Karpas-422 (cell line): ENCODE measurements around the gene C10orf95. TPM values are rescaled to one million over a fixed set of nuclear protein-coding genes. Genes with fewer than 3 reads are reported as not detected.
A peak's percentile ranks its signal among the peaks of the same experiment; 100 is the strongest.

Experiments used
- DNase-seq: peaks from one replicate; pipeline ENCODE4 v3.0.0-alpha.2; 2015
- H2AFZ ChIP-seq: fragments of 200-600 bp; sonication (generic); 2 replicates; pipeline ENCODE4 v1.6.1; 2014; ENCODE audit warnings: antibody characterized with exemption, low read length, mixed read lengths
- H3K27ac ChIP-seq: fragments of 200-600 bp; sonication (generic); 2 replicates; pipeline ENCODE4 v1.5.1; 2014; ENCODE audit warnings: mild to moderate bottlenecking, low read length, moderate library complexity
- H3K27me3 ChIP-seq: fragments of 200-600 bp; sonication (generic); 2 replicates; pipeline ENCODE4 v1.6.1; 2014; ENCODE audit warnings: low read length, mixed read lengths
- H3K36me3 ChIP-seq: fragments of 200-600 bp; sonication (generic); 2 replicates; pipeline ENCODE4 v1.6.1; 2014; ENCODE audit warnings: low read length, mixed read lengths; ENCODE audit not compliant: insufficient read depth
- H3K4me1 ChIP-seq: fragments of 200-600 bp; sonication (generic); 2 replicates; pipeline ENCODE4 v1.6.1; 2014; ENCODE audit warnings: mild to moderate bottlenecking, low read length, mixed read lengths
- H3K4me2 ChIP-seq: fragments of 200-600 bp; sonication (generic); 2 replicates; pipeline ENCODE4 v1.6.1; 2014; ENCODE audit warnings: low read length, low read depth, mild to moderate bottlenecking; ENCODE audit not compliant: poor library complexity, severe bottlenecking
- H3K4me3 ChIP-seq: fragments of 200-600 bp; sonication (generic); 2 replicates; pipeline ENCODE4 v1.5.1; 2014; ENCODE audit warnings: mild to moderate bottlenecking, antibody characterized with exemption, low read length, mixed read lengths
- H3K79me2 ChIP-seq: fragments of 200-600 bp; sonication (generic); 2 replicates; pipeline ENCODE4 v1.6.1; 2014; ENCODE audit warnings: mild to moderate bottlenecking, low read length, mixed read lengths
- H3K9ac ChIP-seq: fragments of 200-600 bp; sonication (generic); 2 replicates; pipeline ENCODE4 v1.6.0; 2014; ENCODE audit warnings: low read length
- H3K9me2 ChIP-seq: fragments of 200-600 bp; sonication (generic), shearing (Covaris generic); replicated peaks from 2 replicates; pipeline ENCODE4 v1.6.0; 2014; ENCODE audit warnings: mild to moderate bottlenecking, low read length, moderate library complexity; ENCODE audit not compliant: insufficient read depth
- H3K9me3 ChIP-seq: fragments of 300-700, 200-600 bp; sonication (generic); 2 replicates; pipeline ENCODE4 v1.6.1; 2014; ENCODE audit warnings: low read length, mixed read lengths
- H4K20me1 ChIP-seq: fragments of 200-600 bp; sonication (generic); 2 replicates; pipeline ENCODE4 v1.6.1; 2014; ENCODE audit warnings: mild to moderate bottlenecking, antibody characterized with exemption, low read length, low read depth; ENCODE audit not compliant: insufficient read depth
- total RNA-seq: library from RNA; depleted of rRNA; stranded (reverse); fragments of >200 nt; shearing (Covaris generic); gene quantifications from 2 replicates; pipeline ENCODE4 v1.2.3, GENCODE V29; 2014; ENCODE audit warnings: low replicate concordance

C10orf95 gene
- total RNA-seq, 1 experiment from 2014 or later: 0.78 TPM

DNA sequence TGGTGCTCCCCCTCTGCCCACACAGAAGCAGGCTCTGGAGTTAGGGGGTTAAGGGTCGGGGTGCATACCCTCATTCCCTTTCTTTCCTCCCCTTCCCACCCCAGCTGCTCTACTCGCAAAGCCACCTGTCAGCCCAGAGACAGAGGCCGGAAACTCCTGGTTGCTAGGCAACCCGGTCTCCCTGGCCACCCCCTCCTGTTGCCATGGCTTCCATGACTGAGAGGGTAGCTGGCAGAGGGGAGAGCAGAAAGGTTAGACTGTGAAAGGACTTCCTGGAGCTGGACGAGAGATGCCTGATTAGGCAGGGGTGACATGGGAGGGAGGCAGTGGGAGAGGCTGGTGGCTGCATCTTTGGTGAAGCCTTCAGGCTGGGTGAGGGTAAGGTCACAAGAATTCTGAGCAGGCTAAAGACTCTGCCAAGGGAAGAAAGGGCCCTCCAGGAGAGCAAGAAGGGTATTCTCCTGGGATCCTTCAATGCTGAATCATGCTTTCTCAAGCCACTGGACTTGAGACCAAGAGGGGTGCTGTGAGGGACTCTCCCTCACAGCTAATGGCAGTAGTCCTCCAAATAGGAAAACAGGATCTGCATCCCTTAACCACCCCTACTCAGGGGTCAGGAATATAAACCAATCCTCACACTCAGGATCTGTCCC lies 38.2 kb downstream of the C10orf95 start:
- Histone ChIP-seq H3K79me2 (no peaks in the 10 kb centered on the region), H3K4me3 (no peak overlapping the region), H3K9me3 (no peaks in the 10 kb centered on the region), H3K4me2 (no peak overlapping the region), H3K27ac (no peak overlapping the region), H3K4me1 (peaks cover 9% of the 10 kb centered on the region), H3K27me3 (no peaks in the 10 kb centered on the region), H3K9me2 (no peaks in the 10 kb centered on the region), H4K20me1 (no peaks in the 10 kb centered on the region), H3K9ac (no peak overlapping the region), H2AFZ (no peak overlapping the region), H3K36me3 (no peaks in the 10 kb centered on the region)
- DNase-seq: peak; percentile 74

- Histone ChIP-seq H3K9me3 (no peaks in the 10 kb centered on the region), H3K36me3 (no peaks in the 10 kb centered on the region), H2AFZ (no peak overlapping the region), H3K9ac (no peak overlapping the region), H3K4me1 (peaks cover 9% of the 10 kb centered on the region), H4K20me1 (no peaks in the 10 kb centered on the region), H3K4me3 (no peak overlapping the region), H3K79me2 (no peaks in the 10 kb centered on the region), H3K9me2 (no peaks in the 10 kb centered on the region), H3K27ac (no peak overlapping the region), H3K27me3 (no peaks in the 10 kb centered on the region), H3K4me2 (no peak overlapping the region)
- no peak for DNase-seq
These were observed 39.0 kb downstream of the C10orf95 start for GRCh38 chr10:102412293-102412692.

DNA sequence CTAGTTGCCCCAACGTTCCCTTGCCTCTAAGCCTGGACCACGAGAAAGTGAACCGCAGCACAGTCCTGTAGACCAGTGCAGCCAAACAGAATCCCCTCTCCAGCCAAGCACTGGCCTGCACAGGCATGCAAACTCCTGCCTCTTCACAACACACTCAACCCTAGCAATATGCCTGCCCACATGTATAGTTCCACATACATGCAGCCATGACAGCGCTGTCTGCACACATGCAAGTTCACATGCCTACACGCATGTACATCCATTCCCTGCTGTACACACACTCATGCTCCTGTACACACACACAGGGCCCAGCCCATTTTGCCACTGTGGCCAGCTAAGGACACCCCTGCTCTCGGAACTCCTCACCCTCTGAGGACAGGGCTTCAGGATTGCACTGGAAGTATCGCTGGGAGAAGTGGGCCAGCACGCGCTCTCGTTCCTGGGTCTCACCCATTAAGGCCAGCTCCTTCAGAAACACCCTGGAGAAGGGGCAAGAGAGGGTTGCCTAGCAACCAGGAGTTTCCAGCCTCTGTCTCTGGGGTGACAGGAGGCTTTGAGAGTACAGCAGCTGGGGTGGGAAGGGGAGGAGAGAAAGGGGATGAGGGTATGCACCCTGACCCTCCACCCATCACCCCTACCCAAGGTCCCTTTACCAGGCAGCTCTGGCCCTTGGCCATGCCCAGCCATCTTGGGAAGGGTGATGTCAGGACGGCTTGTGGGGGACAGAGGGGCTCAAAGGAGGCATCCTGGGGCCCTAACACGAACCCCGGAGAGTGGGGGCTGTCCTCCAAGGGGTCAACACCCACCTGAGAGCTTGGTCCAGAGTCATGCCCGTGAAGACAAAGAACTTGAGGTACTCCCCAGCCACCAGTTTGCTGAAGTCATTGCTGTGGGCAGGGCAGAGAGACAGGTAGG lies 39.7 kb downstream of the C10orf95 start:
- Histone ChIP-seq H3K27me3 (no peaks in the 10 kb centered on the region), H3K36me3 (no peaks in the 10 kb centered on the region), H4K20me1 (no peaks in the 10 kb centered on the region), H3K79me2 (no peaks in the 10 kb centered on the region), H3K4me1 (peaks cover 9% of the 10 kb centered on the region), H3K27ac (no peak overlapping the region), H3K9me2 (no peaks in the 10 kb centered on the region), H3K9ac (no peak overlapping the region), H2AFZ (no peak overlapping the region), H3K4me2 (no peak overlapping the region), H3K4me3 (no peak overlapping the region), H3K9me3 (no peaks in the 10 kb centered on the region)
- no peak for DNase-seq

- H3K9ac ChIP-seq: no peak overlapping the region
- DNase-seq: no peak
- no peak overlapping the region for H2AFZ ChIP-seq
- no peaks in the 10 kb centered on the region for H3K79me2 ChIP-seq
- H4K20me1 ChIP-seq: no peaks in the 10 kb centered on the region
- H3K36me3 ChIP-seq: no peaks in the 10 kb centered on the region
- H3K4me3 ChIP-seq: no peak overlapping the region
- no peaks in the 10 kb centered on the region for H3K27me3 ChIP-seq
- H3K9me2 ChIP-seq: no peaks in the 10 kb centered on the region
- no peak overlapping the region for H3K27ac ChIP-seq
- H3K9me3 ChIP-seq: no peaks in the 10 kb centered on the region
- H3K4me2 ChIP-seq: no peak overlapping the region
- peaks cover 9% of the 10 kb centered on the region for H3K4me1 ChIP-seq
These were observed 40.8 kb downstream of the C10orf95 start for GRCh38 chr10:102410429-102411073.

DNA sequence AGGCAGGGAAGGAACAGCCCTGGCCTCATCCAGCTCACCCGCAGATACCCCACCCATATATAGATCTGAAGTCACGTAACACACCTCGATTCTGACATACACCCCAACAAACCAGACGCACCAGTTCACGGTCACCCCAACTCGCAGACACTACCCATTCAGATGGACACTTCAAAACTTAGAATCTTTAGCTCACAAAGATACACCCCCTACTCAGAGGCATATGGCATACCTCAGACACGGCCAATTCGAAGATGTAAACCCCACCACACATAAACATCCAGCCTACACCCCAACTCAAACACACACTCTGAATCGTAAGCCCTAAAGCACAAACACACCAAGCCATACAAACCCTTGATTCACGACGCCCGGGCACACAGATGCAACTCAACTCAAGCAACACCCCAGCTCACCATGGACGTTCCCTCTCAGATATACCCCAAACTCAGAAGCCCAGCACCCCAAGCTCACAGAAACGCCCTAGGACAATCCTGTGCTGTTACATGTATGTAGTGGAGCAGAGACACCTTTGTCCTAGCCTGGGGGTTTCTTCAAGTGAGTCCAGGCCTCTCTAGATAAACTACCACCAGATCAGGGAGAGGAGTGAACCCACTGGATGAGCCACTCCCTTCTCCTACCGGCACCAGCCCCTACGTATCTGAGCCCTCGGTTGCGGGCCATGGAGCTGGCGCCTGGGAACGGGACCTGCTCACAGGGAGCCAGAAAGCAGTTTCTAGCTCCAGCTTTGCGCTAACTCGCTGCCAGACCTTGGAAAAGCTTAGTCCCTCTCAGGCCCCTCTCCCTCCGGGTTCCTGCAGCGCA lies 41.5 kb downstream of the C10orf95 start:
- H3K27ac ChIP-seq: no peak overlapping the region
- no peaks in the 10 kb centered on the region for H3K9me3 ChIP-seq
- H3K4me1 ChIP-seq: peaks cover 9% of the 10 kb centered on the region
- no peaks in the 10 kb centered on the region for H3K9me2 ChIP-seq
- H3K4me2 ChIP-seq: peak overlapping the region; percentile 23
- H3K4me3 ChIP-seq: peak overlapping the region; percentile 32; the same call in 1 of the 2 replicates
- no peaks in the 10 kb centered on the region for H3K27me3 ChIP-seq
- no peaks in the 10 kb centered on the region for H3K36me3 ChIP-seq
- no peaks in the 10 kb centered on the region for H3K79me2 ChIP-seq
- DNase-seq: no peak
- peak overlapping the region; percentile 41 for H3K9ac ChIP-seq
- H2AFZ ChIP-seq: no peak overlapping the region
- H4K20me1 ChIP-seq: no peaks in the 10 kb centered on the region

DNA sequence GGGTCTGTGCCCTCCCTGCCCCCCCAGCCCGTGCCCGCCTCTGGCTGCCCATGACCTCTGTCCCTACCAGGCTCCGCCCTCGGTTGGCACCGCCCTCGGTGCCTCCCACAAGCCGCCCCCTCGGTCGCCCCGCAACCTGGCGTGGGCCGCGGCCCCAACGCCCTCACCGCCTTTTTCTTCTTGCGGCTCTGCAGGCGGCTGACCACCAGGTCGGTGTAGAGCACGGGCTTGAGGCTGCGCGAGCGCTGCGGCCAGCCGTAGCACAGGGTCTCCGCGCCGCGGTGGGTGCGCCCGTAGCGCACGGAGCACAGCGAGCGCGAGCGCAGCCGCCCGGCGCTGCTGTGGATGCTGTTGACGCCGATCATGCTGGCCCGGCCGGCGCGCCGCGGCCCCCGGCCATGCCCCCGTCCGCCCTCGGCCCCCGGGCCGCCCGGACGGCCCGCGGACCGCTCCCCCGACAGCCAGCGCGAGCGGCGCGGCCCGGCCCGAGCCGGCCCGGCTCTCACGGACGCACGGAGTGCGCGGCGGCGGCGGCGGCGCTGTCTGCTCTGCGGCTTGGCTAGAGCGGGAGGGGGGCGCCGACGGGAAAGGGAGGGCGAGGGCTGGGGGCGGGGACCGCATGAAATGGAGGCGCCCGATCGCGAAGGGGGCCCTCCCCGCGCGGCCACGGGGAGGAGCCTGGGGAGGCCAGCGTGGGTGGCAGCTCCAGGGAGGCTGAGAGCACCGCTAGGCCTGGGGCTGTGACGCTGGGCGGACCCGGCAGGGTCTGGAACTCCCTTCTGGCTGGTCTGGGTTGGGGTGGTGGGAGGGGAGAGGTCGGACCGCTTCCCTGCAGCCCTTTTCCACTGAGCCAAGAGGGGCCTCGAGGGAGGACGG lies 42.4 kb downstream of the C10orf95 start:
- Histone ChIP-seq H2AFZ (no peak overlapping the region), H3K27ac (no peak overlapping the region), H3K9me3 (no peaks in the 10 kb centered on the region), H3K9ac (peak overlapping the region; percentile 45), H4K20me1 (no peaks in the 10 kb centered on the region), H3K36me3 (no peaks in the 10 kb centered on the region), H3K79me2 (no peaks in the 10 kb centered on the region), H3K4me1 (peaks cover 9% of the 10 kb centered on the region), H3K9me2 (no peaks in the 10 kb centered on the region), H3K4me2 (peak overlapping the region; percentile 53), H3K27me3 (no peaks in the 10 kb centered on the region), H3K4me3 (peak overlapping the region; percentile 57; the same call in 1 of the 2 replicates)
- no peak for DNase-seq

DNA sequence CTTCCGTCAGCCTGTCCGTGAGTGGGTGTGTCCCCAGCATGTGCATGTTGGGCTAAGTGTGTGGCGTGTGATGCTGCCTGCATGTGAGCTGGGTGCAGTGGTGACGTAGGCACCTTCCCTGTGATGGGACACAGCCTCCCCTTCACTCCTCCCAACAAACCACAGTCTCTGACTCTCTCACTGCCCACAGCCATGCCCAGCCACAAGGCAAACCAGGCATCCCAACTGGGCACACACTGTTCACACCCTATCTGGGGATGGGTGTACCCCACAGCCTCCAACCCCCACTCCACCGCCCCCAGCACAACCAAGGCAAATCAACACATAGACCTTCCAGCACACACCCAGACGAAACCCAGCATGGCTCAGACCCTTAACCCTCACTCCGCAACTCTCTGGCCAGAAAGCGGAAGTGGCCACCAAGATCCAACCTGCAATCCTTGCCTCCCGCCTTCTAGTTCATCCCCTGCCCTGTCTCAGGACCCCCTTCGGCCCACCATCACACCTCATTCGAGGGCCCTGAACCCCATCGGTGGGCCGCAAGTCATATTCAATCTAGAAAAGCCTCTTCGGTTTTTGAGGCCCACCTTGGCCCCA lies 43.1 kb downstream of the C10orf95 start:
- H3K4me3 ChIP-seq: peak overlapping the region; percentile 57; the same call in 1 of the 2 replicates
- H4K20me1 ChIP-seq: no peaks in the 10 kb centered on the region
- no peak overlapping the region for H2AFZ ChIP-seq
- H3K4me1 ChIP-seq: peaks cover 7% of the 10 kb centered on the region
- no peak overlapping the region for H3K9ac ChIP-seq
- DNase-seq: no peak
- H3K27me3 ChIP-seq: no peaks in the 10 kb centered on the region
- no peaks in the 10 kb centered on the region for H3K9me3 ChIP-seq
- H3K36me3 ChIP-seq: no peaks in the 10 kb centered on the region
- H3K79me2 ChIP-seq: no peaks in the 10 kb centered on the region
- H3K4me2 ChIP-seq: peak overlapping the region; percentile 53
- H3K9me2 ChIP-seq: no peaks in the 10 kb centered on the region
- no peak overlapping the region for H3K27ac ChIP-seq
